GM18526 (cell line): ENCODE data around the gene SLC29A4.

Source experiments
- POLR2A ChIP-seq: IDR thresholded peaks from 3 replicates; pipeline ENCODE4 v1.6.1; 2011; ENCODE audit not compliant: insufficient read length; ENCODE audit errors: extremely low read depth

The SLC29A4 gene

DNA sequence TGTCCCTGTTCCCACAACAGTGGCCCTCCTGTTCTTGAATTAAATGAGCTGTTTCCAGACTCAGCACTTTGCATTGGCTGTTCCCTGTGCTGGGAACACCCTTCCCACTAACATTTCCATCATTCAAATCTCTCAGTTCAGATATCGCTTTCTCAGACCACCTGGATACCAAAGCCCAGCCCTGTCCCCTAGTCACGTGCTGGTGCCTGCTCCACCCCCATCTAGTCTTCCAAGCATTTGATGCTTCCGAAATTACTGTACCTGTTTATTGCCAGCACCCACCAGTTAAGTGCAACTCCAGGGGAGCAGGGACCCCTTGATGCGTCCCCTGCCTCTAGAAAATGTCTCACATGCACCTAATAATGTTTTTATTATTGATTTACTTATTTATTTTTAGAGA is 3.0 kb upstream of the SLC29A4 start:
- no peak for TF ChIP-seq POLR2A

DNA sequence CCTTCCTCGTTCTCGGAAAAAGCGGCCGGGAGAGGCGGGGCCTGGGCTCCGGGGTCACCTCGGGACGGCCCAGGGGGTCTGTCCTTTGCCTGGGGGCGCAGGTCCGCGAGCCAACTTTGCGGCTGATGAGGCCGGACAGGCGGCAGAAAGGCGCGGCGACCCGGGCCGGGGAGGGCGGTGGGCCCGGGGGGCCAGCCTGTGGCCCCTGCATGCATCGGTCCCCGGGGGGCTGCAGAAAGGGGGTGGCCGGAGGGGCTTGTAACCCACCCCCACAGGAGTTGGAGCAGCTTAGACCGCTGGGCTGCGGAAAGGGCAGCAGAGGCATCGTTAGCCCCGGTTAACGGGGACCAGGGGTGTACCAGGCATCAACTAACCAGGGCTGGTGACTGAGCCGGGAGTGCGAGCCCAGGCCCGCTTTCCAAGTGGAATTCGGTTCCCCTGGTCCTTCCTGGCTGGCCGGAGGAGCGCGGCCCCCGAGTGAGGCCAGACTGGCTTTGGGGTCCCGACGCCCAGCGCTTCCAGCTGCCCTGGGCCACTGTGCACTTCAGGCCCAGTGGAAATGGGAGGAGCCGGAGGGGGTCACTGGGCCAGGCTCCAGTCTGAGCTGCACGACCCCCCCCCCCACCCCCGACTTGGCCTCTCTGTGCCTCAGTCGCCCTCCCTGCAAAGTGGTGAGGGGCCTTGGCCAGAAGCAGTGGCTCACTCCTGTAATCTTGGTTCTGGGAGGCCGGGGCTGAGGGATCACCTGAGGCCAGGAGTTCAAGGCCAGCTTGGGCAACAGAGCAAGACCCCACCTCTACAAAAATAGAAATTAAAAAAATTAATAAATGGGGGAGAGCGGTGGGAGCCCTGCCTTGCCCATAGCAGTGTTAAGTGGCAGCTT is 919 bp downstream of the SLC29A4 start:
- TF ChIP-seq POLR2A = no peak

DNA sequence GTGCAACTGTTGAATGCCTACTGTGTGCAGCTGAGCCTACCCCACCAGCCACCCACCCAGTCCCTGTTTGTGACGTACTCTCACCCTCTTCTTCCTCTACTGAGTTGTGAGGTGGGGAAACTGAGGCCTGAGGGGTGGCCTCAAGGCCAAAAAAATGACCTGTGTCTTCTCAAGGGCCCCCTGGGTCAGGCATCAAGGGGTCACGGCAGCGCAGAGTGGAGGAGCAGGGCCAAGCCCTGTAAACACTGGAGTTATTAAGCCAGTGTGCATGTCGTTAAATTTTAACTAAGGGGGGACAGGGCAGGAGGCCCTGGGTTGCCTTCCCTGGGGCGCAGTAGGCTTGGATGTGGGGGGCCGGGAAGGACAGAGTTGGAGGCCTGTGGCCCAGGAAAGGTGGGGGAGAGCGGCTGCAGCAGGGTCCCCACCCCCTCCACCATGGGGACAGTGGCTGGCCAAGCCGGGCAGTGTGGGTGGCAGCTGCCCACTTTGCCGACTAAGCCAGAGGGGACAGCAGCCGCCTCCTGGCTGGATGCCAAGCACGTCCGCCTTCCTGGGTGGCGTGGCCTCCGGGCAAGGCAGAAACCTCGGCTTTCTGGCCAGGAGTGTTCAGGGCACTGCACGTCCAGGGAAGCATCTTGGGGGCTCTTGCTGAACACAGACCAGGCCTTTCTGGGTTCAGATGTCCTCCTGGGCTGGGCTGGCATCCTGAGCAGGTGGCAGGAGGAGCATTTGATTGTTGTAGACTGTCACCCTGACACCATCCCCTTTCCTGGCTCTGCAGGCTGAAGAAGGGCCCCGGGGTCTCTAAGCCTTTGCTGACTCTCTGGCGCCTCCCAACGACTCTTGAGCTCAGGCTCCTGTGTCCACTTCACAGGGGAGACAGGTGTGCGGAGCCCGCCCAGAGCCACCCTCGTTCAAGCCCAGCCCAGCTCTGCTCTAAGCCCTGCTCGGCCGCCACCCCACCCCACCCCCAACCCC is 1.9 kb downstream of the SLC29A4 start:
- TF ChIP-seq POLR2A = no peak

DNA sequence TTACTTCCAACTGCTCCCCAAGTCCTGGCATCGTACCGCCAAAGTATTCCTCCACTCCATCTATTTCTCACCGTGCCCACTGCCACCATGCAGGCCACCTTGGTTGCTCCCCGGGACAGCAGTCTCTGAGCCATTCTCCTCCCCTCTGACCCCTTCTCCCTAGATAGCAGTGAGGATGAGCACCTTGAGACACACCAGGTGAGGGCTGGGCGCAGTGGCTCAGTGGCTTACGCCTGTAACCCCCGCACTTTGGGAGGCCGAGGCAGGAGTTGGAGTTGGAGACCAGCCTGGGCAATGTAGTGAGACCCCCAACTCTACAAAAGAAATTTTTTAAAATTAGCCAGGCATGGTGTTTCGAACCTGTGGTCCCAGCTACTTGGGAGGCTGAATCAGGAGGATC is 4.2 kb downstream of the SLC29A4 start:
- no peak for TF ChIP-seq POLR2A

DNA sequence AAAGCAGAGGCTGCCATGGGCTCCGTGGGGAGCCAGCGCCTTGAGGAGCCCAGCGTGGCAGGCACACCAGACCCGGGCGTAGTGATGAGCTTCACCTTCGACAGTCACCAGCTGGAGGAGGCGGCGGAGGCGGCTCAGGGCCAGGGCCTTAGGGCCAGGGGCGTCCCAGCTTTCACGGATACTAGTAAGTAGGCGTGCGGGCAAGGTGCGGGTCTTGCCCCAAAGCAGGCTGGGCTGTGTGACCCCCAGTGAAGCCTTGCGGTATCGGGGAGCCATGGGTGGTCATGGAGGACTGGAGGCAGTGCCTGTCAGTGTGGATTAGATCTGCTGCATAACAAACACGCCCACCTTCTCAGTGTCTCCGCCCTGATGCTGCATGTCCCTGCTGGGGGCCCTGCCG is 5.1 kb downstream of the SLC29A4 start:
- TF ChIP-seq POLR2A = no peak

DNA sequence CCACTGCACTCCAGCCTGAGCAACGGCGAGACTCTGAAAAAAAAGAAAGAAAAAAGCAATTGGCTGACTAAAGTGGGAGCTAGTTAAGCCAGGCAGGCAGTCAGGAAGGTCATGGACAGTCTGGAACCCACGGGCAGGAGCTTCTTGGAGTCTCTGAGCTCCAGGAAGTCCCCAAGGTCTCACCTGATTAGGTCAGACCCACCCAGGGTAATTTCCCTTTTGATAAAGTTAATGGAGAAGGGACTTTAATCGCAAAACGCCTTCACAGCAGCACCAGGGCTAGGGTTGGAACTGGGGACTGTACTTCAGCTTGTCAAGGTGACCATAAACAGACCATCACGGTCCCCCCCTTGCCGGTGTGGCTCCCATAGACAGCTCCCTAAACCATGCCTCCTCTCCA is 6.6 kb downstream of the SLC29A4 start:
- TF ChIP-seq POLR2A = no peak

DNA sequence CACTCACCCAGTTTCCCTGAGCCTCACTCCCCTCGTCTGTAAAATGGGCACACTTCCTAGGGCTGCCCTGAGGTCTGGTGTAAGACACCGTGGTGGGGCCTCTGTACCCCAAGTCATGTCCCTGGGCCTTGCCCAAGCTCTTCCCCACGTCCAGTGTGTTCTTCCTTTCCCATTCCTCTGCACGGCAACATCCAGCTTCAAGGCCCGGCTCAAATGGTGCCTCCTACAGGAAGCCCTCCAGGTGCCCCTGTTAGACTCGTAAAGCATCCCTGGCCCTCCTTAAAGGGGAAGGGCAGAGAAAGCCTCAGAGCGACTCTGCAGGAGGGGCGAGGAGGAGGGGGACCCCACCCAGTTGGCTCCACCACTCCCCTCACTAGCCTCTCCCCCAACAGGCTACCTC is 8.6 kb downstream of the SLC29A4 start:
- TF ChIP-seq POLR2A = no peak

DNA sequence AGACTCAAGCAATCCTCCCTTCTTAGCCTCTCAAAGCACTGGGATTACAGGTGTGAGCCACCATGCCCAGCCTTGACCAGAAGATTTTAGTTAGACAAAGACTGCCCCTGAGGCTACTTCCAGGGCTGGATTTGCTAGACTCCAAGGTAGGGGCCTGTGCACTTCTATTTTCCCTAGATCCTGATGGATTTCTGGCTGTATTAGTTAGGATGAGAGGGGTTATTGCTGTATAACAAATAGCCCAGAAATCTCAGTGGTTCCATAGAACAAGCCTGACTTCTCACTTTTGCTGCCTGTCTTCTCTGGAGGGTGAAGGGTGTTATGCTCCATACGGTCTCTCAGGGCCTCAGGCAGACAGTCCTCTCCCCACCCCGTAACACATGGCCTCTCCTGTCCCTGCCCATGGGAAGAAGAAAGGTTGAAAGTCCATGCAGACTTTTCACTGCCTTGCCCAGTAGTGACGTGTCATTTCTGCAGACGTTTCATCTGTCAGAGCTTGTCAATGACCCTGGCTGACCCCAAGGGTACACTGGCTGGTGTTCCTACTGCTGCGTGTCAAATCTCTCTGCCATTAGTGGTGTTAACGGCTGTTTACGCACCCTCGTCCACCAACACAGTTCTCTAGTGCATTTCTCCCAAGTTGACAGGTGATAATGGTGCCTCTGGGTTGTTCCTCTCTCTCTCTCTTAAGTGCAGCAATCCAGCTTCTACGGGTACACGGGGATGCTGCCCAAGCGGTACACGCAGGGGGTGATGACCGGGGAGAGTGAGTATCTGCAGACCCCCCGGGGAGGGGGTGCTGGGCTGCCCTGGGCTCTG is 11.6 kb downstream of the SLC29A4 start:
- no peak for TF ChIP-seq POLR2A

DNA sequence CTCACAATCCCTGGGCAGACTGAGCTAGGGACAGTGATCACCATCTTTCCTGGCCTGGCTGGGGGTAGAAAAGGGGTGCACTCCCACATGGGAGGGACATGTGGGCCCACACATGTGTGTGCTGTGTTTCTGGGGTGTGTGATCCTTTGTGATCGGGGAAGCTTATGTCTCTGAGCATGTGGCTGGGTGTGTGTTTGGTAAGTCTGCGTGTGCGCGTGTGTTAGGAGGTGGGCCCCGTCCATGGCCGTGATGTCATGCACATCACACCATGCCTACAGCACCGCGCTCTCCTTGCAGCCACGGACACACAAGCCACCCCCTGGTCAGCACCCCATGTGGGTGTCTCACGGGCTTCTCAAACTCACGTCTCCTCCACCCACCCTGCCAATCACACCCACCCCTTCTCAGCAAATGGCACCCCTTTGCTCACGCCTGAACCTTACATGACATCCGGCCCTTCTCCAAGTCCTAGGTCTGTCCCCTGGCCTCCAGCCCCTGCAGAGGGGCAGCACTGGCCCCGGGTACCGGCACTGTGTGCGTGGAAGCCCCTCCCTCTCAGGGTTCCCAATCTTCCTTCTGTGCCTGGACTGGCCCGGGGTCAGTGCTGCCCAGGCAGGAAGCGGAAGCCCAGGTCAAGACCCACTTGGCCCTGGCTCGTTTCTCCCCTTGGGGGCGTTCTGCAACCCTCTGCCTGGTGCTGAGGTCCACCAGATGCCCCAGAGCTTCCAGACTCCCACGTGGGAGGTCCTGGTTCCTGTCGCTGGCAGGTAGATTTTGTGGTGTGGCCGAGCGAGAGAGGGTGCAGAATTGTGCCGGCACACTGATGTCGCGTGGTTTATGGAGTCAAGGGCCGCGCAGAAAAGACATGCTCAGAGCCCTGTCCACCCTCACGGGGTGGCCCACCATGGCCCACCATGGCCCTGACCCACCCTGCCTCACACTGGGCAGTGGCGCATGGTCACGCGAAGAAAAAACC is 12.6 kb downstream of the SLC29A4 start:
- no peak for TF ChIP-seq POLR2A

DNA sequence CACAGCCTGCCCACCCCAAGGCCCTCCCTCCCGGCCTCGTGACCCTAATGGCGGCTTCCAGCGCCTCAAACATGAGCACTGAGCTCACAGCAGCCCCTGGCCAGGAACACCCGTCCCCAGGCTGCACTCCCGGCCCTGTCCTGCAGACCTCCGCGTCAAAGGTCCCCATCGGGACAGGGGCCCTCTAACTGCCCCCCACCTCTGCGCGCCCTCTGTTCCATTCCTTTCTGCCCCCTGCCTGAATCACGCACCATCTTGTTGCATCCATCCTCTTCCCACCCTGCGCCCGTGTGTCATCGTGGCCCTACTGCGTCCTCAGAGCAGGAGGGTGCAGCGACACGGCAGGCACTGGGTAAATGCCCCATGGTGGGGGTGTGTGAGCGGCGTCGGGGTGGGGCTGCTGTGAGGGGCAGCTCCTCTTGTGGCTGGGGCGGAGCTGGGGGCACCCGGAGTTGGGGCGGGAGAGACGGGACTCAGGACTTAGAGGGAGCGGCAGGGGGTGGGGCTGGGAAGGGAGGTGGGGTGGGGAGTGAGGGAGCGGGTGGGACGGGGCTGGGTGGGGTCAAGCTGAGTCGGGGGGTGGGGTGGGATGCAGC is 13.4 kb downstream of the SLC29A4 start:
- TF ChIP-seq POLR2A = no peak

DNA sequence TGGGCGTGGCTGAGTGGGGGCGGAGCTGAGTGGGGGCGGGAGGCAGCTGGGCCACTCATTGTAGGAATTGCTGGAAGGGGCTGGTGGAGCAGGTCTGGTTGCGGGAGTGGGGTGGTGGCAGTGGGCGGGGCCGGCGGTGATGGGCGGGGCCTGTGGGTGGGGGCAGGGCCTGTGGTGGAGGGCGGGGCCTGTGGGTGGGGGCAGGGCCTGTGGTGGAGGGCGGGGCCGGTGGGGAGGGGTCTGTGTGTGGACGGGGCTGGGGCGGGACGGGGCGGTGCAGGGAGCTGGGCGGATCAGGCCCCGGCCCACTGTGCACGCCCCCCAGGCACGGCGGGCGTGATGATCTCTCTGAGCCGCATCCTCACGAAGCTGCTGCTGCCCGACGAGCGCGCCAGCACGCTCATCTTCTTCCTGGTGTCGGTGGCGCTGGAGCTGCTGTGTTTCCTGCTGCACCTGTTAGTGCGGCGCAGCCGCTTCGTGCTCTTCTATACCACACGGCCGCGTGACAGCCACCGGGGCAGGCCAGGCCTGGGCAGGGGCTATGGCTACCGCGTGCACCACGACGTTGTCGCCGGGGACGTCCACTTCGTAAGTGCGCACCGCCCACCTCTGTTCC is 14.0 kb downstream of the SLC29A4 start:
- no peak for TF ChIP-seq POLR2A

DNA sequence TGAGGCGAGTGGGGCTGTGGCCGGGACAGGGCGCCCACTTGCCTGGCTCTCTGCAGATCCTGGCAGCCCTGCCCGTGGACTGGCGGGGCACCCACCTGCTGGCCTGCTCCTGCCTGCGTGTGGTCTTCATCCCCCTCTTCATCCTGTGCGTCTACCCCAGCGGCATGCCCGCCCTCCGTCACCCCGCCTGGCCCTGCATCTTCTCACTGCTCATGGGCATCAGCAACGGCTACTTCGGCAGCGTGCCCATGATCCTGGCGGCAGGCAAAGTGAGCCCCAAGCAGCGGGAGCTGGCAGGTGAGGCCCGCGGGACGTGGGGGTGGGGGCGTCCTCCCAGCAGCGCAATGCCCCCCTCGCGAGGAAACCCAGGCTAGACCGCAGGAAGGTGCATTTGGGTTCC is 17.6 kb downstream of the SLC29A4 start:
- TF ChIP-seq POLR2A = no peak

DNA sequence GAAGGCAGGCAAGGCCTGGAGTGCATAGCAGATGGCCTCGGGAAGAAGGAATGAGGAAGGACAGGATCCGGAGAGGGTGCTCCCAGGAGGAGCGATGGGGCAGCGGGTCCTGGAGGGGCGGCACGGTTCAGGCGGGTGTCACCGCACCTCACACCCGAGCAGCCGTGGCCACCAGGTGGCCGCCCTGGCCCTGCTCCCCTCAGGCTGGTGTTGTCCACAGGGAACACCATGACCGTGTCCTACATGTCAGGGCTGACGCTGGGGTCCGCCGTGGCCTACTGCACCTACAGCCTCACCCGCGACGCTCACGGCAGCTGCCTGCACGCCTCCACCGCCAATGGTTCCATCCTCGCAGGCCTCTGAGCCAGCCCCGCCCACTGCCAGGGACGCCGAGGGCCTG is 19.8 kb downstream of the SLC29A4 start:
- no peak for TF ChIP-seq POLR2A
